K562 (cell line): ENCODE measurements around the gene PDE8A. TPM values are rescaled to one million over a fixed set of nuclear protein-coding genes. Genes with fewer than 3 reads are reported as not detected.

ENCODE experiments used
- ASH1L ChIP-seq: fragments of 450-650 bp; IDR thresholded peaks from 2 replicates; pipeline ENCODE4 v1.6.1; 2018; ENCODE audit warnings: borderline replicate concordance, mild to moderate bottlenecking, low read depth; ENCODE audit not compliant: partially characterized antibody
- ATF3 ChIP-seq, 2 experiments: fragments of 450-650 bp in 1 of 2; sonication (generic) in 1 of 2; formaldehyde crosslinking in 1 of 2; IDR thresholded peaks in 1 of 2; conservative IDR thresholded peaks in 1 of 2; 2 replicates each; pipeline versions ENCODE4 v1.6.1 to v1.8.1; 2016 to 2023; ENCODE audit warnings: mild to moderate bottlenecking in 2 of 2, moderate library complexity in 2 of 2, inconsistent platforms in 1 of 2, missing genetic modification reagents in 1 of 2
- ATF7 ChIP-seq: fragments of 450-650 bp; IDR thresholded peaks from 2 replicates; pipeline ENCODE4 v1.7.1; 2014; ENCODE audit warnings: mild to moderate bottlenecking, moderate library complexity
- CTBP1 ChIP-seq: fragments of 450-650 bp; IDR thresholded peaks from 2 replicates; pipeline ENCODE4 v1.6.1; 2016; ENCODE audit warnings: borderline replicate concordance
- HDAC2 ChIP-seq: fragments of 450-650 bp; IDR thresholded peaks from 2 replicates; pipeline ENCODE4 v1.6.1; 2016; ENCODE audit warnings: mild to moderate bottlenecking
- LCOR ChIP-seq: sonication (generic); formaldehyde crosslinking; IDR thresholded peaks from 2 replicates; pipeline ENCODE4 v1.8.0; 2022; ENCODE audit warnings: mild to moderate bottlenecking, missing genetic modification reagents
- MAFF ChIP-seq: IDR thresholded peaks from 2 replicates; pipeline ENCODE4 v1.6.1; 2012; ENCODE audit warnings: low read length, improper control_type of control experiment
- MAFG ChIP-seq: fragments of 450-650 bp; conservative IDR thresholded peaks from 2 replicates; pipeline ENCODE4 v1.6.1; 2016; ENCODE audit warnings: missing genetic modification characterization, missing compliant biosample characterization
- NR4A1 ChIP-seq, 2 experiments: fragments of 250-450 bp in 1 of 2; fragments of 450-650 bp in 1 of 2; sonication (Bioruptor Pico) in 1 of 2; IDR thresholded peaks; 2 replicates each; pipeline versions ENCODE4 v1.4.0 to v1.6.1; 2016 to 2020; ENCODE audit warnings: mild to moderate bottlenecking in 2 of 2, missing compliant biosample characterization in 1 of 2, missing genetic modification characterization in 1 of 2, moderate library complexity in 1 of 2
- PHF21A ChIP-seq: fragments of 450-650 bp; IDR thresholded peaks from 2 replicates; pipeline ENCODE4 v1.6.1; 2017; ENCODE audit warnings: low read depth, borderline replicate concordance
- POLR2G ChIP-seq: fragments of 200-400 bp; formaldehyde crosslinking; IDR thresholded peaks from 2 replicates; pipeline ENCODE4 v1.6.1; 2017; ENCODE audit warnings: low read depth, mild to moderate bottlenecking, antibody characterized with exemption, low read length, moderate library complexity
- SAFB2 ChIP-seq: fragments of 200-400 bp; formaldehyde crosslinking; IDR thresholded peaks from 2 replicates; pipeline ENCODE4 v1.6.1; 2018; ENCODE audit warnings: borderline replicate concordance, low read length, low read depth, moderate library complexity; ENCODE audit not compliant: severe bottlenecking
- SRSF7 ChIP-seq: fragments of 200-400 bp; formaldehyde crosslinking; optimal IDR thresholded peaks from 2 replicates; pipeline ENCODE3; 2017; ENCODE audit warnings: mild to moderate bottlenecking, low read depth, low read length
- XRCC4 ChIP-seq: IDR thresholded peaks from one replicate; pipeline ENCODE4 v1.6.1; 2011; ENCODE audit not compliant: insufficient read depth, insufficient read length; ENCODE audit errors: extremely low read depth
- ZBTB49 ChIP-seq: sonication (generic); formaldehyde crosslinking; IDR thresholded peaks from 2 replicates; pipeline ENCODE4 v1.8.0; 2022; ENCODE audit warnings: missing genetic modification reagents, mild to moderate bottlenecking, borderline replicate concordance
- ZFP36 ChIP-seq: fragments of 150-350 bp; IDR thresholded peaks from 2 replicates; pipeline ENCODE4 v1.6.1; 2018; ENCODE audit warnings: low read length, low read depth; ENCODE audit not compliant: partially characterized antibody
- ZFP91 ChIP-seq: sonication (generic); formaldehyde crosslinking; IDR thresholded peaks from 2 replicates; pipeline ENCODE4 v1.8.0; 2022; ENCODE audit warnings: mild to moderate bottlenecking, missing genetic modification reagents
- ZNF24 ChIP-seq: fragments of 450-650 bp; IDR thresholded peaks from 2 replicates; pipeline ENCODE4 v1.6.1; 2016
- ZNF551 ChIP-seq: fragments of 250-450 bp; sonication (Bioruptor Pico); IDR thresholded peaks from 2 replicates; pipeline ENCODE4 v1.5.0; 2021; ENCODE audit warnings: mild to moderate bottlenecking, moderate library complexity
- ZNF639 ChIP-seq, 2 experiments: fragments of 200-800 bp in 1 of 2; sonication (Bioruptor generic) in 1 of 2; sonication (generic) in 1 of 2; formaldehyde crosslinking in 1 of 2; IDR thresholded peaks in 1 of 2; conservative IDR thresholded peaks in 1 of 2; 2 replicates each; pipeline versions ENCODE4 v1.5.0 to v1.6.1; 2016 to 2020; ENCODE audit warnings: missing compliant biosample characterization in 1 of 2, missing genetic modification characterization in 1 of 2, missing genetic modification reagents in 1 of 2
- polyA plus RNA-seq, 8 experiments: library from polyadenylated mRNA; depleted of rRNA in 4 of 8; stranded (reverse) in 5 of 8; unstranded in 3 of 8; fragments of >200 nt; fragmentation: Nextera tagmentation in 2 of 8; fragmentation: Illumina TruSeq in 1 of 8; extraction: Ambion mirVana in 2 of 8; extraction: Trizol in 1 of 8; gene quantifications; 2 replicates each; pipeline versions ENCODE4 v1.2.1 to v1.2.3, GENCODE V29; 2011 to 2014; ENCODE audit warnings: inconsistent platforms in 1 of 8, missing spikeins in 1 of 8
- total RNA-seq, 7 experiments: library from RNA; depleted of rRNA in 6 of 7; stranded (reverse); fragments of >200 nt in 6 of 7; fragmentation: Illumina TruSeq in 2 of 7; extraction: Trizol in 2 of 7; gene quantifications; 2 replicates each; pipeline versions ENCODE4 v1.2.1 to v1.2.3, GENCODE V29; 2011 to 2021; ENCODE audit warnings: low replicate concordance in 1 of 7

The PDE8A gene
- total and polyA plus RNA-seq, 9 of the 15 experiments (the other 6 are each of a cell fraction or from before 2014, with no cell fraction given) = 5.9 to 40.3 (median 19.8) TPM

- TF ChIP-seq NR4A1 (CRISPR knock-in tag; IDR thresholded peaks at IDR 0.05) (no peak), NR4A1 (tag; IDR thresholded peaks at IDR 0.05) (peak; percentile 55; the same call in 1 of the 2 replicates), ZFP91 (CRISPR knock-in tag) (no peak), ATF7 (0 out of 2 replicates have a peak, but pooled peaks have one; percentile 40), LCOR (no peak), ZBTB49 (CRISPR knock-in tag) (no peak), ZNF24 (peak; percentile 36; the same call in 1 of the 2 replicates), HDAC2 (peak; percentile 25; the same call in 1 of the 2 replicates), PHF21A (no peak), POLR2G (peak; percentile 55), SRSF7 (no peak), MAFG (tag) (peak; percentile 76), ZNF551 (no peak), ATF3 (IDR thresholded peaks at IDR 0.05) (peak; percentile 10; the same call in 1 of the 2 replicates), ATF3 (CRISPR knock-in tag; conservative IDR thresholded peaks at IDR 0.05) (no peak), ZNF639 (CRISPR knock-in tag; conservative IDR thresholded peaks at IDR 0.05 in 1 of 2, IDR thresholded peaks at IDR 0.05 in 1 of 2) (no peak), ZFP36 (peak; percentile 6), MAFF (peak; percentile 54; the same call in 1 of the 2 replicates), SAFB2 (no peak), CTBP1 (peak; percentile 67; the same call in 1 of the 2 replicates), ASH1L (no peak), XRCC4 (no peak)
Measured at GRCh38 chr15:84955089-84955848, 26.4 kb upstream of the PDE8A start (continued).
